OCI-LY7 (cell line): Measurements from ENCODE around the gene FAN1. TPM values are rescaled to one million over a fixed set of nuclear protein-coding genes. Genes with fewer than 3 reads are reported as not detected.

Source experiments
- BruUV-seq: library from RNA; stranded (reverse); fragments of 400-500 nt; replicated peaks from 2 replicates; lab custom pipeline; 2021; lab: Mats Ljungman, UMichigan
- CTCF ChIA-PET: fragments of 300-600 bp; sonication (Branson Sonifier 250); formaldehyde crosslinking; loops from one replicate; lab custom pipeline; 2022; ENCODE audit warnings: antibody characterized with exemption; ENCODE audit not compliant: unreplicated experiment; lab: Charles Lee
- POLR2A ChIA-PET: fragments of 300-600 bp; sonication (Branson Sonifier 250); formaldehyde crosslinking; loops from one replicate; lab custom pipeline; 2022; ENCODE audit warnings: antibody characterized with exemption; lab: Charles Lee
- DNase-seq: peaks from one replicate; pipeline ENCODE4 v3.0.0-alpha.2; 2015; ENCODE audit warnings: low spot score
- H2AFZ ChIP-seq: fragments of 200-600 bp; sonication (generic), shearing (Covaris generic); 2 replicates; pipeline ENCODE4 v1.6.1; 2014; ENCODE audit warnings: mild to moderate bottlenecking, antibody characterized with exemption, low read length, moderate library complexity
- H3K27ac ChIP-seq: fragments of 200-600 bp; sonication (generic); 2 replicates; pipeline ENCODE4 v1.5.1; 2014; ENCODE audit warnings: mixed run types, low read depth, mild to moderate bottlenecking, moderate library complexity, low read length, inconsistent platforms; ENCODE audit not compliant: poor library complexity, severe bottlenecking
- H3K36me3 ChIP-seq: fragments of 200-600 bp; sonication (generic); 2 replicates; pipeline ENCODE4 v1.6.1; 2014; ENCODE audit warnings: mild to moderate bottlenecking, antibody characterized with exemption, low read length, moderate library complexity, mixed read lengths; ENCODE audit not compliant: insufficient read depth
- H3K4me1 ChIP-seq: fragments of 200-600 bp; sonication (generic); 2 replicates; pipeline ENCODE4 v1.5.1; 2014; ENCODE audit warnings: mild to moderate bottlenecking, low read length; ENCODE audit not compliant: insufficient read depth, poor library complexity, severe bottlenecking
- H3K4me2 ChIP-seq: fragments of 200-600 bp; sonication (generic); 2 replicates; pipeline ENCODE4 v1.6.1; 2014; ENCODE audit warnings: mild to moderate bottlenecking, low read length
- H3K4me3 ChIP-seq: fragments of 200-600 bp; sonication (generic); 2 replicates; pipeline ENCODE4 v1.5.1; 2014; ENCODE audit warnings: mild to moderate bottlenecking, low read depth, low read length; ENCODE audit not compliant: poor library complexity, severe bottlenecking
- H3K79me2 ChIP-seq: fragments of 200-600 bp; sonication (generic); 2 replicates; pipeline ENCODE4 v1.6.1; 2016; ENCODE audit warnings: low read depth, mild to moderate bottlenecking, low read length, moderate library complexity, mixed read lengths; ENCODE audit not compliant: insufficient read depth
- H3K9me2 ChIP-seq: fragments of 200-600 bp; sonication (generic); 2 replicates; pipeline ENCODE4 v1.6.1; 2016; ENCODE audit warnings: mild to moderate bottlenecking, low read length, mixed read lengths; ENCODE audit not compliant: insufficient read depth
- H3K9me3 ChIP-seq: fragments of 200-600 bp; sonication (generic); 2 replicates; pipeline ENCODE4 v1.6.1; 2014; ENCODE audit warnings: mild to moderate bottlenecking, mixed run types, low read length, mixed read lengths
- H4K20me1 ChIP-seq: fragments of 200-600 bp; sonication (generic); 2 replicates; pipeline ENCODE4 v1.6.1; 2014; ENCODE audit warnings: mild to moderate bottlenecking, antibody characterized with exemption, low read length, moderate library complexity, mixed read lengths; ENCODE audit not compliant: insufficient read depth
- EZH2phosphoT487 ChIP-seq: fragments of 200-600 bp; sonication (generic); IDR thresholded peaks from 2 replicates; pipeline ENCODE4 v1.6.1; 2018; ENCODE audit warnings: low read depth, borderline replicate concordance, mild to moderate bottlenecking, mixed run types, antibody characterized with exemption, low read length, moderate library complexity, mixed read lengths
- intact Hi-C: fragments of 100-400 bp; cut with micrococcal nuclease; formaldehyde crosslinking; loops from one replicate; pipeline ENCODE4 v1.10.0; 2022; ENCODE audit not compliant: unreplicated experiment
- total RNA-seq, 2 experiments: library from RNA; depleted of rRNA in 1 of 2; stranded (reverse); fragments of >200 nt in 1 of 2; shearing (Covaris generic) in 1 of 2; gene quantifications; 2 replicates each; pipeline ENCODE4 v1.2.3, GENCODE V29; 2014 to 2022
- TF ChIP-seq, protein P1 (sequence below): fragments of 200-600 bp; sonication (generic); conservative IDR thresholded peaks from 2 replicates; pipeline ENCODE4 v1.5.1; 2014; ENCODE audit warnings: mild to moderate bottlenecking, antibody characterized with exemption, low read length, moderate library complexity, mixed read lengths

The FAN1 gene
- total RNA-seq, 2 experiments from 2014 or later, result 14.7 to 16.4 TPM

DNA sequence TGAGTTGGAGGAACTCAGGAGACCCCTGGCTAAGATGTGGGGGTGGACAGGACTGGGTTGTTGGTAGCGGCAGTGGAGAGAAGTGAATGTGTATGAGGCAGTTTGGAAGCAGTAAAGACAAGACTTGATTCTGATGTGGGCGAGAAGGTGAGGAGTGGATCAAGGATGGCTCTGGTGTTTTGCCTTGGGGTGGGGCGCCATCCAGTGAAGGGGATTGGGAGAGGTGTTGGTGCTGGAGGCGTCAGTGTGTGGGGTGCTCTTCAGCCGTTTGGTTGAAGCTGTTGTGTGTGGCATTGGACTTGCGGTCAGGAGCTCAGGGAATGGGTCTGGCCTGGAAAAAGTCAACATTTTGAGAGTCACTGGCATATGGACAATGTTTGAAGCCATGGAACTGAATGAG lies 13.3 kb downstream of the FAN1 start:
- Histone ChIP-seq H3K9me3 (no peaks in the 10 kb centered on the region), H4K20me1 (no peaks in the 10 kb centered on the region), H3K4me2 (no peak overlapping the region), H3K79me2 (no peaks in the 10 kb centered on the region), H3K4me3 (no peak overlapping the region), H3K4me1 (peaks cover 10% of the 10 kb centered on the region), H3K9me2 (no peaks in the 10 kb centered on the region), H3K36me3 (peaks cover 72% of the 10 kb centered on the region), H3K27ac (no peak overlapping the region), H2AFZ (no peak overlapping the region)
- TF ChIP-seq EZH2phosphoT487, result no peak
- TF ChIP-seq, protein P1, sequence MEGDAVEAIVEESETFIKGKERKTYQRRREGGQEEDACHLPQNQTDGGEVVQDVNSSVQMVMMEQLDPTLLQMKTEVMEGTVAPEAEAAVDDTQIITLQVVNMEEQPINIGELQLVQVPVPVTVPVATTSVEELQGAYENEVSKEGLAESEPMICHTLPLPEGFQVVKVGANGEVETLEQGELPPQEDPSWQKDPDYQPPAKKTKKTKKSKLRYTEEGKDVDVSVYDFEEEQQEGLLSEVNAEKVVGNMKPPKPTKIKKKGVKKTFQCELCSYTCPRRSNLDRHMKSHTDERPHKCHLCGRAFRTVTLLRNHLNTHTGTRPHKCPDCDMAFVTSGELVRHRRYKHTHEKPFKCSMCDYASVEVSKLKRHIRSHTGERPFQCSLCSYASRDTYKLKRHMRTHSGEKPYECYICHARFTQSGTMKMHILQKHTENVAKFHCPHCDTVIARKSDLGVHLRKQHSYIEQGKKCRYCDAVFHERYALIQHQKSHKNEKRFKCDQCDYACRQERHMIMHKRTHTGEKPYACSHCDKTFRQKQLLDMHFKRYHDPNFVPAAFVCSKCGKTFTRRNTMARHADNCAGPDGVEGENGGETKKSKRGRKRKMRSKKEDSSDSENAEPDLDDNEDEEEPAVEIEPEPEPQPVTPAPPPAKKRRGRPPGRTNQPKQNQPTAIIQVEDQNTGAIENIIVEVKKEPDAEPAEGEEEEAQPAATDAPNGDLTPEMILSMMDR, result no peak
- DNase-seq, result no peak
- POLR2A ChIA-PET, result no interaction called here
- CTCF ChIA-PET, result no interaction called here
- intact Hi-C loops, result no loop called here
- BruUV-seq, result no TSS peak

DNA sequence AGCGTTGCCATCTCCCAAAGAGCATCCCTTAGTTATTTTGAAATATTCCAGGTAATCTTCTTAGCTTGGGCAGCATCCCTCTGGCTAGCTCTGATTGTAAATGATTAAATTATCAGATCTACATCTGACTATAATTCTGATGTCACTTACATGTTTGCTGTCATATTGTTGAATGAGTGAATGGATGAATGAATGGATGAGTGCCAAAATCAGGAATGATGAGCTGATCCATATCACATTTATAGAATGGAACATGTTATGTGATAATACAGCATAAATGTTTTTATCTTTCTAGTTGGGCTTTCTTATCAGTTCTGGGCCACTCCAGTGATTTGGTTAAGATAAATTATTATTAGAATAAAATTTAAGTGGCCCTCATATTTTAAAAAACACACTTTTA lies 14.0 kb downstream of the FAN1 start:
- TF ChIP-seq EZH2phosphoT487, result no peak
- TF ChIP-seq, protein P1, result no peak
- Histone ChIP-seq H3K4me2 (no peak overlapping the region), H3K9me2 (no peaks in the 10 kb centered on the region), H3K9me3 (no peaks in the 10 kb centered on the region), H3K79me2 (no peaks in the 10 kb centered on the region), H3K4me1 (peaks cover 10% of the 10 kb centered on the region), H4K20me1 (no peaks in the 10 kb centered on the region), H3K4me3 (no peak overlapping the region), H2AFZ (no peak overlapping the region), H3K36me3 (peaks cover 72% of the 10 kb centered on the region), H3K27ac (no peak overlapping the region)
- BruUV-seq, result no TSS peak
- no peak for DNase-seq
- intact Hi-C loops, result no loop called here
- CTCF ChIA-PET, result no interaction called here
- POLR2A ChIA-PET, result interaction anchor here (0.6 kb wide), 1 partner anchor 13 kb away, joined by 3 read pairs; no protein-coding TSS in a partner anchor

DNA sequence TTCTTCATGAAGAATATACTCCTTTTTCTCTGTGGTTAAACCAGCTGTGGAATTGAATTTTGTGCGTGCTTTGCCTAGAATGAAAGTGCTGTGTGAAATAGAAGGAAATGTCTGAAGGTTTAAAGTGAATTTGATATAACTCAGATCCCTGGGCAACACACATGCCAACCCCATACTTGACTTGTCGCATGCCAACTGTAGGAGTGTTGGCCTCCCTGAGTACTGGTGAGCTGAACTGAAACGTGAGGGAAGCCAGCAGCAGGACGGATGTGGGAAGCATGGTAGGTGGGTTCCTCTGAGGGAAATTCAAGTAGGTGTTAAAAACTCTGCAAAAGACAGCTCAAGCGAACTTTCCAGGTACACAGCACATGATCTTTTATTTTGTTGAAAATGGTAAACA lies 14.7 kb downstream of the FAN1 start:
- peaks cover 75% of the 10 kb centered on the region for H3K36me3 ChIP-seq
- BruUV-seq, result no TSS peak
- POLR2A ChIA-PET, result interaction anchor here (1.5 kb wide), 1 partner anchor 16 kb away, joined by 3 read pairs; no protein-coding TSS in a partner anchor

More for the DNA sequence above, 14.7 kb downstream of the FAN1 start:
- intact Hi-C loops, result no loop called here
- Histone ChIP-seq H3K4me3 (no peak overlapping the region), H4K20me1 (no peaks in the 10 kb centered on the region), H3K9me2 (no peaks in the 10 kb centered on the region), H3K4me1 (peaks cover 10% of the 10 kb centered on the region), H3K4me2 (no peak overlapping the region), H3K27ac (no peak overlapping the region), H2AFZ (no peak overlapping the region), H3K79me2 (no peaks in the 10 kb centered on the region), H3K9me3 (no peaks in the 10 kb centered on the region)
- CTCF ChIA-PET, result no interaction called here
- TF ChIP-seq, protein P1, result no peak
- TF ChIP-seq EZH2phosphoT487, result no peak
- DNase-seq, result no peak
